Urinary bladder (tissue), 2 donors: ENCODE data around the gene NUDT2. TPM values are rescaled to one million over a fixed set of nuclear protein-coding genes. Genes with fewer than 3 reads are reported as not detected.

Experiments used
- polyA plus RNA-seq: library from polyadenylated mRNA; stranded (reverse); fragments of 200-250 nt; gene quantifications from one replicate; pipeline ENCODE4 v1.2.3, GENCODE V29; 2013
- small RNA-seq: library from RNA; depleted of rRNA; stranded (forward); fragments of <200 nt; gene quantifications from one replicate; pipeline ENCODE3, GENCODE V24; 2014
- total RNA-seq: library from RNA; depleted of rRNA; stranded (reverse); fragments of >200 nt; gene quantifications from one replicate; pipeline ENCODE4 v1.2.3, GENCODE V29; 2014
- donor health status: healthy.

Gene NUDT2
- total and polyA plus RNA-seq, 2 donors = 22.1 to 36.2 TPM

Small RNA genes within 50 kb of the gene (small RNA-seq; reads per million reads assigned to genes)
- gene RF00019 = not detected
- gene RNU2-50P = not detected

Other genes starting within 250 kb of the NUDT2 start
- 23.8 TPM for gene DCAF12, start 202.9 kb upstream of the NUDT2 start, total RNA-seq
- 18.4 TPM for gene DCAF12, start 202.9 kb upstream of the NUDT2 start, polyA plus RNA-seq
- gene UBAP1, start 150.5 kb upstream of the NUDT2 start, total RNA-seq = 21.6 TPM
- 54.1 TPM for gene UBAP1, start 150.5 kb upstream of the NUDT2 start, polyA plus RNA-seq
- gene KIF24, start 301 bp upstream of the NUDT2 start, total RNA-seq = 5.8 TPM
- gene KIF24, start 301 bp upstream of the NUDT2 start, polyA plus RNA-seq = 0.32 TPM
- gene MYORG, start 47.3 kb downstream of the NUDT2 start, total RNA-seq = 2.4 TPM
- gene MYORG, start 47.3 kb downstream of the NUDT2 start, polyA plus RNA-seq = 9.8 TPM
- gene FAM219A, start 129.0 kb downstream of the NUDT2 start, total RNA-seq = 6.0 TPM
- 20.8 TPM for gene FAM219A, start 129.0 kb downstream of the NUDT2 start, polyA plus RNA-seq
- not detected for gene DNAI1, start 129.2 kb downstream of the NUDT2 start, total RNA-seq
- gene DNAI1, start 129.2 kb downstream of the NUDT2 start, polyA plus RNA-seq = 0.11 TPM
- gene ENHO, start 193.4 kb downstream of the NUDT2 start, total RNA-seq = 0.26 TPM
- 1.8 TPM for gene ENHO, start 193.4 kb downstream of the NUDT2 start, polyA plus RNA-seq